Adrenal gland (tissue), 12 donors: Measurements from ENCODE around the gene PAM16. TPM values are rescaled to one million over a fixed set of nuclear protein-coding genes. Genes with fewer than 3 reads are reported as not detected.

Source experiments
- DNase-seq, 7 donors: peaks; one replicate each; pipeline ENCODE4 v3.0.0-alpha.2; 2019 to 2020
- H3K27ac ChIP-seq, 5 donors: fragments of 200-600 bp; sonication (generic) in 4 of 5; 1 replicate in 3 of 5; 2 replicates in 2 of 5; pipeline versions ENCODE4 v1.5.1 to v1.8.0; 2016 to 2020; ENCODE audit warnings: mild to moderate bottlenecking in 1 of 5
- H3K27me3 ChIP-seq: fragments of 200-600 bp; 2 replicates; pipeline ENCODE4 v1.8.0; 2021
- H3K36me3 ChIP-seq, 2 donors: fragments of 200-600 bp; replicated peaks in 1 of 2; 1 replicate in 1 of 2; 2 replicates in 1 of 2; pipeline versions ENCODE4 v1.5.1 to v1.8.0; 2018 to 2022
- H3K4me1 ChIP-seq, 2 donors: fragments of 200-600 bp; replicated peaks in 1 of 2; 1 replicate in 1 of 2; 2 replicates in 1 of 2; pipeline versions ENCODE4 v1.5.1 to v1.8.0; 2018 to 2021
- H3K4me3 ChIP-seq, 4 donors: fragments of 200-600 bp; sonication (generic) in 3 of 4; one replicate each; pipeline ENCODE4 v1.5.1; 2016 to 2018
- H3K9me3 ChIP-seq, 3 donors: fragments of 200-600 bp; sonication (generic) in 1 of 3; replicated peaks in 1 of 3; 1 replicate in 2 of 3; 2 replicates in 1 of 3; pipeline versions ENCODE4 v1.5.1 to v1.8.0; 2016 to 2021
- CTCF ChIP-seq, 6 experiments: fragments of 450-650 bp in 4 of 6; fragments of 200-600 bp in 2 of 6; sonication (generic) in 1 of 6; IDR thresholded peaks; 1 replicate in 5 of 6; 2 replicates in 1 of 6; pipeline versions ENCODE4 v1.5.1 to v1.8.0; 2016 to 2021; ENCODE audit warnings: antibody characterized with exemption in 6 of 6, mild to moderate bottlenecking in 2 of 6, moderate library complexity in 1 of 6
- POLR2A ChIP-seq, 2 donors: fragments of 450-650 bp; IDR thresholded peaks; one replicate each; pipeline ENCODE4 v1.6.1; 2017; ENCODE audit warnings: antibody characterized with exemption in 2 of 2, mild to moderate bottlenecking in 2 of 2, moderate library complexity in 1 of 2
- WGBS, 4 donors: extraction: QIAGEN DNeasy Blood & Tissue Kit in 2 of 4; methylation state at CpG; one replicate each; pipeline versions ENCODE4 v1.1.5 to v1.1.7; 2013 to 2017; 5-methylcytosine and 5-hydroxymethylcytosine counted together
- intact Hi-C, 2 donors: fragments of 100-400 bp; cut with DNase I; formaldehyde crosslinking; loops; one replicate each; pipeline versions ENCODE4 v1.14.1 to v1.15.0; 2022 to 2023
- polyA plus RNA-seq, 3 donors: library from polyadenylated mRNA; stranded (reverse); fragments of 200-250 nt in 2 of 3; fragments of 350-450 nt in 1 of 3; fragmentation: Illumina TruSeq in 1 of 3; extraction: RNeasy Lipid Tissue Mini Kit (QIAGEN cat#74804) in 1 of 3; gene quantifications; one replicate each; pipeline ENCODE4 v1.2.3, GENCODE V29; 2013 to 2014
- total RNA-seq, 9 donors: library from RNA; depleted of rRNA in 4 of 9; stranded (reverse); fragments of >200 nt in 4 of 9; fragments of 120-200 nt in 1 of 9; fragmentation: NEBNext Ultra II Directional in 1 of 9; extraction: Animal tissue kit (Norgen Biotek cat#: 25700) in 1 of 9; gene quantifications; one replicate each; pipeline versions ENCODE4 v1.1.0 to v1.2.4, GENCODE V29; 2013 to 2023
- donor health status: healthy with polysubstance abuse.
- donor health status: Bipolar disorder and iron deficiency.
- donor health status: DM: yes; HTN: yes; CAD: no.
- donor health status: DM: no; HTN: no; CAD: no.
- donor health status: DM: no; HTN: no; CAD: no.
- donor health status: DM: yes; HTN: yes; CAD: no.

Gene PAM16
- total and polyA plus RNA-seq, 12 donors = 25.0 to 310 (median 55.3) TPM

- intact Hi-C loops = no loop called here
- Histone ChIP-seq H3K27me3 (no peaks in the 10 kb centered on the region), H3K27ac (peak within 1 kb of the TSS; percentile 59 to 97 (median 85)), H3K9me3 (no peaks in the 10 kb centered on the region), H3K4me1 (peaks cover 45 to 47% of the 10 kb centered on the region in 2 donors), H3K4me3 (peak within 1 kb of the TSS; percentile 78 to 95 (median 82)), H3K36me3 (no peaks in the 10 kb centered on the region)
- 0 to 1% (median 1%) methylated on average over 4 to 89 of the region's 115 CpGs for WGBS, 4 donors
- peak; percentile 78 to 87 (median 82) for DNase-seq
- peak in 2 of 6 experiments; percentile 5 to 22 for TF ChIP-seq CTCF (IDR thresholded peaks at IDR 0.05)
- TF ChIP-seq POLR2A (IDR thresholded peaks at IDR 0.05) = peak in 1 of 2 donors; percentile 48
These were observed 35.7 kb downstream of the PAM16 start, which contains the start of gene GLIS2 for GRCh38 chr16:4315186-4316107. GLIS2 (plus strand) TSS chr16:4316067; CDS start chr16:4332281, 16,214 bp downstream.

- intact Hi-C loops = no loop called here
- DNase-seq = peak in 5 of 7 donors; percentile 48 to 61 (median 55)
- 3 to 10% (median 5%) methylated on average over 10 to 33 of the region's 33 CpGs for WGBS, 4 donors
These were observed 36.5 kb downstream of the PAM16 start for GRCh38 chr16:4314532-4315185.

DNA sequence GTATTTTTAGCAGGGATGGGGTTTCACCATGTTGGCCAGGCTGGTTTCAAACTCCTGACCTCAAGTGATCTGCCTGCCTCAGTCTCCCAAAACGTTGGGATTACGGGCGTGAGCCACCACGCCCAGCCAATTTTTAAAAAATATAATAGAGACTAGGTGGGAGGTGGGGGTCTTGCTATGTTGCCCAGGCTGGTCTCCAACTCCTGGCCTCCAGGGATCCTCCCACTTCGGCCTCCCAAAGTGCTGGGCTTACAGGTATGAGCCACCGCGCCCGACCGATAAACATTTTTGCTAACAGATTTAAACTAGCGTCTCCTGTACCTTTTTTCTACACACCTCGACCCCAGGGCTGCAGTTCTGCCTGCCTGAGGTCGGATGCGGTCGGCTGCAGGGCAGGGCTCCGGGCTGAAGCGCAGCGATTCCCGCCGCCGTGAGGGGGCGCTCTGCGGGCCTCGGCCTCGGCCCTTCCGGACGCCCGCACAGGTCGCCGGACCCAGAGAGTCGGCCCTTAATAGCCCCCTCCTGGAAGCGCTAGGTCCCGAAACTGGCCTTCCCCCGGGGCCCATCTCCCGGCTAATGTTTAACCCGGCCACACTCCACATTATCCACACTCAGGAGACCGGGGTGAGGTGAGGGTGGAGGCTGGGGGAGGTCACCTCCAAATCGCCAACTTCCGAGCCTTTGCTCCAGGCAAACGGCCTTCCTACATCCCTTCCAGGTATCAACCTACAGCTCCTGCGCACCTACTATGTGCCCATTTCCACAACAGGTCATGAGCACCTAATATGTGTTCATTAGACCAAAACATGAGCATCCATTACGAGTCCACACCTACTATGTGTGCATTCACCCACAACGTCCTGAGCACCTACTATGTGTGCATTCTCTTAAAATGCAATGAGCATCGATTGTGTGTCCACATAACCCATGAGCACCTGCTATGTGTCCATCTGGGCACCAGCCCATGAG is 37.3 kb downstream of the PAM16 start:
- peak in 6 of 7 donors; percentile 54 to 82 (median 78) for DNase-seq
- H3K9me3 ChIP-seq = no peaks in the 10 kb centered on the region
- H3K27me3 ChIP-seq = no peaks in the 10 kb centered on the region
- WGBS, 4 donors = 16 to 30% (median 16%) methylated on average over 26 to 43 of the region's 43 CpGs
- intact Hi-C loops = no loop called here
- no peak overlapping the region for H3K4me3 ChIP-seq
- peaks cover 29 to 31% of the 10 kb centered on the region in 2 donors for H3K4me1 ChIP-seq
- TF ChIP-seq POLR2A (IDR thresholded peaks at IDR 0.05) (peak in 1 of 2 donors; percentile 32), CTCF (IDR thresholded peaks at IDR 0.05) (peak; percentile 51 to 82 (median 70))
- H3K27ac ChIP-seq = peak overlapping the region in 2 of 5 donors; percentile 93 to 97
- H3K36me3 ChIP-seq = no peaks in the 10 kb centered on the region

More at GRCh38 chr16:4314532-4315185, 36.5 kb downstream of the PAM16 start:
- Histone ChIP-seq H3K36me3 (no peaks in the 10 kb centered on the region), H3K4me1 (peaks cover 38 to 39% of the 10 kb centered on the region in 2 donors), H3K27ac (peak overlapping the region; percentile 49 to 97 (median 85)), H3K9me3 (no peaks in the 10 kb centered on the region), H3K27me3 (no peaks in the 10 kb centered on the region), H3K4me3 (peak overlapping the region in 3 of 4 donors; percentile 76 to 83 (median 78))
- no peak for TF ChIP-seq CTCF (IDR thresholded peaks at IDR 0.05)
- TF ChIP-seq POLR2A (IDR thresholded peaks at IDR 0.05) = no peak
